SK-N-SH treated with all-trans-retinoic acid at 6 μM for 48 hours (cell line): Measurements from ENCODE around the gene TMA7B.

Experiments used
- ATAC-seq: fragments of 200-7000 bp; cut with Tn5 transposase; 3 replicates; pipeline ENCODE4 v1.9.1; 2020; ENCODE audit warnings: mild to moderate bottlenecking, moderate library complexity
- ARNTL ChIP-seq: fragments of 450-650 bp; formaldehyde crosslinking; IDR thresholded peaks from 2 replicates; pipeline ENCODE4 v1.5.0; 2020; ENCODE audit warnings: low read depth, mild to moderate bottlenecking, moderate library complexity, borderline replicate concordance
- CREB5 ChIP-seq: fragments of 250-450 bp; sonication (Bioruptor Pico); IDR thresholded peaks from 2 replicates; pipeline ENCODE4 v1.5.1; 2020; ENCODE audit warnings: low read depth, mild to moderate bottlenecking, moderate library complexity
- CSDC2 ChIP-seq: fragments of 250-450 bp; sonication (Bioruptor Pico); IDR thresholded peaks from 2 replicates; pipeline ENCODE4 v1.5.0; 2020; ENCODE audit warnings: mild to moderate bottlenecking, moderate library complexity
- CSRNP3 ChIP-seq: fragments of 250-450 bp; sonication (Bioruptor Pico); IDR thresholded peaks from 2 replicates; pipeline ENCODE4 v1.5.1; 2021; ENCODE audit warnings: mild to moderate bottlenecking, moderate library complexity
- ESRRG ChIP-seq: fragments of 250-450 bp; sonication (Bioruptor Pico); IDR thresholded peaks from 2 replicates; pipeline ENCODE4 v1.6.1; 2021; ENCODE audit warnings: mild to moderate bottlenecking
- GLIS3 ChIP-seq: fragments of 250-450 bp; sonication (Bioruptor Pico); IDR thresholded peaks from 2 replicates; pipeline ENCODE4 v1.5.0; 2020; ENCODE audit warnings: mild to moderate bottlenecking, moderate library complexity
- PATZ1 ChIP-seq: fragments of 250-450 bp; sonication (Bioruptor Pico); IDR thresholded peaks from 2 replicates; pipeline ENCODE4 v1.8.0; 2020; ENCODE audit warnings: mild to moderate bottlenecking, moderate library complexity, borderline replicate concordance
- PPARA ChIP-seq: fragments of 250-450 bp; sonication (Bioruptor Pico); IDR thresholded peaks from 2 replicates; pipeline ENCODE4 v1.5.0; 2020; ENCODE audit warnings: mild to moderate bottlenecking, borderline replicate concordance
- SNAI2 ChIP-seq: fragments of 250-450 bp; sonication (Bioruptor Pico); IDR thresholded peaks from 2 replicates; pipeline ENCODE4 v1.5.0; 2020; ENCODE audit warnings: mild to moderate bottlenecking, moderate library complexity
- TCF4 ChIP-seq: fragments of 250-450 bp; sonication (Bioruptor Pico); IDR thresholded peaks from 2 replicates; pipeline ENCODE4 v1.8.0; 2021; ENCODE audit warnings: mild to moderate bottlenecking, moderate library complexity, borderline replicate concordance
- TOX ChIP-seq: fragments of 250-450 bp; sonication (Bioruptor Pico); IDR thresholded peaks from 2 replicates; pipeline ENCODE4 v1.8.0; 2021; ENCODE audit warnings: mild to moderate bottlenecking, moderate library complexity, borderline replicate concordance
- TSHZ2 ChIP-seq: fragments of 250-450 bp; sonication (Bioruptor Pico); IDR thresholded peaks from 2 replicates; pipeline ENCODE4 v1.5.0; 2020; ENCODE audit warnings: mild to moderate bottlenecking, moderate library complexity
- ZC3H10 ChIP-seq: fragments of 250-450 bp; sonication (Bioruptor Pico); IDR thresholded peaks from 2 replicates; pipeline ENCODE4 v1.5.1; 2021; ENCODE audit warnings: mild to moderate bottlenecking, moderate library complexity
- ZFP30 ChIP-seq: fragments of 450-650 bp; formaldehyde crosslinking; IDR thresholded peaks from 2 replicates; pipeline ENCODE4 v1.5.0; 2022; ENCODE audit warnings: mild to moderate bottlenecking, moderate library complexity
- ZNF565 ChIP-seq: fragments of 450-650 bp; formaldehyde crosslinking; conservative IDR thresholded peaks from 2 replicates; pipeline ENCODE4 v1.5.0; 2020; ENCODE audit warnings: low read depth, mild to moderate bottlenecking, moderate library complexity
- ZNF8 ChIP-seq: fragments of 450-650 bp; formaldehyde crosslinking; IDR thresholded peaks from 2 replicates; pipeline ENCODE4 v1.5.0; 2020; ENCODE audit warnings: mild to moderate bottlenecking, moderate library complexity

Gene TMA7B

GRCh38 chr22:39939830-39940229 lies 20.4 kb upstream of the TMA7B start (continued):
- TF ChIP-seq TOX (CRISPR knock-in tag) = no peak
- TF ChIP-seq GLIS3 = no peak
- no peak for TF ChIP-seq CSDC2 (CRISPR knock-in tag)
- no peak for TF ChIP-seq ARNTL (CRISPR knock-in tag)
- TF ChIP-seq ZFP30 (CRISPR knock-in tag) = no peak
- no peak for TF ChIP-seq SNAI2 (CRISPR knock-in tag)
- TF ChIP-seq ZNF8 (CRISPR knock-in tag) = no peak
- TF ChIP-seq ZC3H10 = no peak
- no peak for TF ChIP-seq ESRRG (CRISPR knock-in tag)
- TF ChIP-seq PATZ1 = no peak

- no peak for TF ChIP-seq CSDC2 (CRISPR knock-in tag)
- TF ChIP-seq ZNF8 (CRISPR knock-in tag) = no peak
- TF ChIP-seq TOX (CRISPR knock-in tag) = no peak
- TF ChIP-seq CREB5 (CRISPR knock-in tag) = no peak
- TF ChIP-seq PPARA = no peak
- no peak for TF ChIP-seq ZNF565 (CRISPR knock-in tag)
- TF ChIP-seq TCF4 (CRISPR knock-in tag) = no peak
- TF ChIP-seq CSRNP3 (CRISPR knock-in tag) = no peak
- TF ChIP-seq PATZ1 = no peak
- ATAC-seq = no peak
These were observed 19.4 kb upstream of the TMA7B start for GRCh38 chr22:39940757-39941305.

- ATAC-seq = no peak
These were observed 18.6 kb upstream of the TMA7B start for GRCh38 chr22:39941601-39942000.

More at GRCh38 chr22:39941601-39942000, 18.6 kb upstream of the TMA7B start:
- no peak for TF ChIP-seq TOX (CRISPR knock-in tag)
- TF ChIP-seq TSHZ2 (CRISPR knock-in tag) = no peak
- no peak for TF ChIP-seq GLIS3
- no peak for TF ChIP-seq ZNF8 (CRISPR knock-in tag)
- TF ChIP-seq ESRRG (CRISPR knock-in tag) = no peak
